ENCODE data around the gene SRA1.

Gene SRA1

GRCh38 chr5:140549237-140550144 is 7.8 kb downstream of the SRA1 start:
- Mint-ChIP-seq H3K4me1 (peaks cover 60% of the 10 kb centered on the region), H3K4me3 (peak overlapping the region; percentile 46), H3K36me3 (ENCODE audit: low read depth) (peaks cover 46% of the 10 kb centered on the region), H3K27ac (peak overlapping the region; percentile 92), H3K9me3 (no peaks in the 10 kb centered on the region), H3K27me3 (no peaks in the 10 kb centered on the region)
- ATAC-seq, result no peak
- DNase-seq, result no peak

GRCh38 chr5:140548791-140549190 is 8.5 kb downstream of the SRA1 start:
- ATAC-seq (no peak), DNase-seq (no peak)
- Mint-ChIP-seq H3K9me3 (no peaks in the 10 kb centered on the region), H3K4me3 (peak overlapping the region; percentile 83), H3K27me3 (no peaks in the 10 kb centered on the region), H3K27ac (peak overlapping the region; percentile 92), H3K36me3 (ENCODE audit: low read depth) (peaks cover 47% of the 10 kb centered on the region), H3K4me1 (peaks cover 53% of the 10 kb centered on the region)

GRCh38 chr5:140548300-140548688 is 9.0 kb downstream of the SRA1 start:
- ATAC-seq (peak; percentile 7), DNase-seq (no peak)
- peak overlapping the region; percentile 83 for H3K4me3 Mint-ChIP-seq
- H3K36me3 Mint-ChIP-seq (ENCODE audit: low read depth), result peaks cover 42% of the 10 kb centered on the region
- peaks cover 48% of the 10 kb centered on the region for H3K4me1 Mint-ChIP-seq
- H3K9me3 Mint-ChIP-seq, result no peaks in the 10 kb centered on the region
- peak overlapping the region; percentile 92 for H3K27ac Mint-ChIP-seq
- H3K27me3 Mint-ChIP-seq, result no peaks in the 10 kb centered on the region

GRCh38 chr5:140547508-140548299 is 9.6 kb downstream of the SRA1 start, which contains the start of gene EIF4EBP3:
Gene EIF4EBP3, plus strand, starts transcription at chr5:140547662. Its CDS starts 76 bp downstream, at chr5:140547738.
- peaks cover 42% of the 10 kb centered on the region for H3K4me1 Mint-ChIP-seq
- DNase-seq, result peak; percentile 89
- peak; percentile 98 for ATAC-seq
- H3K27ac Mint-ChIP-seq, result peak within 1 kb of the TSS; percentile 92
- H3K36me3 Mint-ChIP-seq (ENCODE audit: low read depth), result peaks cover 39% of the 10 kb centered on the region
- H3K9me3 Mint-ChIP-seq, result no peaks in the 10 kb centered on the region
- no peaks in the 10 kb centered on the region for H3K27me3 Mint-ChIP-seq
- H3K4me3 Mint-ChIP-seq, result peak within 1 kb of the TSS; percentile 83

- ATAC-seq (no peak), DNase-seq (no peak)
- peak overlapping the region; percentile 92 for H3K27ac Mint-ChIP-seq
- peaks cover 37% of the 10 kb centered on the region for H3K36me3 Mint-ChIP-seq (ENCODE audit: low read depth)
- peaks cover 38% of the 10 kb centered on the region for H3K4me1 Mint-ChIP-seq
- no peaks in the 10 kb centered on the region for H3K27me3 Mint-ChIP-seq
- H3K4me3 Mint-ChIP-seq, result peak overlapping the region; percentile 83
- no peaks in the 10 kb centered on the region for H3K9me3 Mint-ChIP-seq
These were observed 10.3 kb downstream of the SRA1 start for GRCh38 chr5:140546851-140547507.

GRCh38 chr5:140545606-140546005 is 11.7 kb downstream of the SRA1 start:
- ATAC-seq (no peak), DNase-seq (no peak)
- Mint-ChIP-seq H3K27me3 (no peaks in the 10 kb centered on the region), H3K36me3 (ENCODE audit: low read depth) (peaks cover 35% of the 10 kb centered on the region), H3K9me3 (no peaks in the 10 kb centered on the region), H3K4me1 (peaks cover 29% of the 10 kb centered on the region), H3K4me3 (no peak overlapping the region), H3K27ac (peak overlapping the region; percentile 27)

- H3K27ac Mint-ChIP-seq, result no peak overlapping the region
- peaks cover 29% of the 10 kb centered on the region for H3K4me1 Mint-ChIP-seq
- H3K27me3 Mint-ChIP-seq, result no peaks in the 10 kb centered on the region
- no peak for DNase-seq
- no peak overlapping the region for H3K4me3 Mint-ChIP-seq
- no peak for ATAC-seq
- H3K9me3 Mint-ChIP-seq, result no peaks in the 10 kb centered on the region
- H3K36me3 Mint-ChIP-seq (ENCODE audit: low read depth), result peaks cover 35% of the 10 kb centered on the region
These were observed 12.3 kb downstream of the SRA1 start for GRCh38 chr5:140544986-140545385.

- H3K27ac Mint-ChIP-seq, result no peak overlapping the region
- H3K9me3 Mint-ChIP-seq, result no peaks in the 10 kb centered on the region
- DNase-seq (no peak), ATAC-seq (no peak)
- H3K27me3 Mint-ChIP-seq, result no peaks in the 10 kb centered on the region
- H3K4me1 Mint-ChIP-seq, result peaks cover 11% of the 10 kb centered on the region
- peaks cover 38% of the 10 kb centered on the region for H3K36me3 Mint-ChIP-seq (ENCODE audit: low read depth)
- H3K4me3 Mint-ChIP-seq, result no peak overlapping the region
These were observed 14.3 kb downstream of the SRA1 start for GRCh38 chr5:140542972-140543371.

GRCh38 chr5:140540227-140540626 is 17.0 kb downstream of the SRA1 start:
- ATAC-seq (no peak), DNase-seq (no peak)
- Mint-ChIP-seq H3K36me3 (ENCODE audit: low read depth) (peaks cover 49% of the 10 kb centered on the region), H3K9me3 (no peaks in the 10 kb centered on the region), H3K4me1 (peaks cover 2% of the 10 kb centered on the region), H3K27ac (no peak overlapping the region), H3K27me3 (no peaks in the 10 kb centered on the region), H3K4me3 (no peak overlapping the region)

- H3K4me3 Mint-ChIP-seq, result no peak overlapping the region
- no peaks in the 10 kb centered on the region for H3K27me3 Mint-ChIP-seq
- H3K4me1 Mint-ChIP-seq, result peaks cover 2% of the 10 kb centered on the region
- no peak for ATAC-seq
- H3K9me3 Mint-ChIP-seq, result no peaks in the 10 kb centered on the region
- no peak for DNase-seq
- peaks cover 37% of the 10 kb centered on the region for H3K36me3 Mint-ChIP-seq (ENCODE audit: low read depth)
- H3K27ac Mint-ChIP-seq, result peak overlapping the region; percentile 41
These were observed 33.3 kb downstream of the SRA1 start for GRCh38 chr5:140524003-140524402.

GRCh38 chr5:140513124-140513523 is 44.1 kb downstream of the SRA1 start:
- H3K36me3 Mint-ChIP-seq (ENCODE audit: low read depth), result peaks cover 55% of the 10 kb centered on the region
- ATAC-seq (no peak), DNase-seq (no peak)
- no peak overlapping the region for H3K4me3 Mint-ChIP-seq
- H3K27ac Mint-ChIP-seq, result no peak overlapping the region
- no peaks in the 10 kb centered on the region for H3K9me3 Mint-ChIP-seq
- no peaks in the 10 kb centered on the region for H3K4me1 Mint-ChIP-seq
- no peaks in the 10 kb centered on the region for H3K27me3 Mint-ChIP-seq

- Mint-ChIP-seq H3K9me3 (no peaks in the 10 kb centered on the region), H3K27me3 (no peaks in the 10 kb centered on the region), H3K27ac (no peak overlapping the region), H3K36me3 (ENCODE audit: low read depth) (peaks cover 54% of the 10 kb centered on the region), H3K4me1 (no peaks in the 10 kb centered on the region), H3K4me3 (no peak overlapping the region)
- no peak for DNase-seq
- no peak for ATAC-seq
These were observed 47.4 kb downstream of the SRA1 start for GRCh38 chr5:140509898-140510297.

GRCh38 chr5:140502834-140503233 is 54.4 kb downstream of the SRA1 start:
- no peaks in the 10 kb centered on the region for H3K27me3 Mint-ChIP-seq
- H3K36me3 Mint-ChIP-seq (ENCODE audit: low read depth), result peaks cover 22% of the 10 kb centered on the region
- no peak for ATAC-seq
- no peaks in the 10 kb centered on the region for H3K9me3 Mint-ChIP-seq
- H3K4me3 Mint-ChIP-seq, result no peak overlapping the region
- H3K4me1 Mint-ChIP-seq, result peaks cover 3% of the 10 kb centered on the region
- no peak overlapping the region for H3K27ac Mint-ChIP-seq
- DNase-seq, result no peak
